Tibial nerve (tissue), 4 donors: ENCODE data around the gene S100PBP. TPM values are rescaled to one million over a fixed set of nuclear protein-coding genes. Genes with fewer than 3 reads are reported as not detected.

Source experiments
- DNase-seq, 2 donors: peaks; one replicate each; pipeline ENCODE4 v3.0.0-alpha.2; 2019; ENCODE audit warnings: low spot score in 2 of 2
- H3K27ac ChIP-seq, 4 donors: fragments of 200-600 bp; sonication (generic) in 3 of 4; one replicate each; pipeline ENCODE4 v1.5.1; 2017 to 2019; ENCODE audit warnings: mild to moderate bottlenecking in 1 of 4
- H3K27me3 ChIP-seq, 2 donors: fragments of 200-600 bp; sonication (generic) in 1 of 2; one replicate each; pipeline versions ENCODE4 v1.5.1 to v1.6.0; 2017 to 2019
- H3K36me3 ChIP-seq, 3 donors: fragments of 200-600 bp; sonication (generic); one replicate each; pipeline ENCODE4 v1.5.1; 2018 to 2019
- H3K4me1 ChIP-seq, 4 donors: fragments of 200-600 bp; sonication (generic) in 3 of 4; one replicate each; pipeline ENCODE4 v1.5.1; 2017 to 2019
- H3K4me3 ChIP-seq, 4 donors: fragments of 200-600 bp; sonication (generic) in 3 of 4; one replicate each; pipeline ENCODE4 v1.5.1; 2017 to 2019; ENCODE audit warnings: mild to moderate bottlenecking in 1 of 4, moderate library complexity in 1 of 4
- H3K9me3 ChIP-seq, 4 donors: fragments of 200-600 bp; sonication (generic) in 3 of 4; one replicate each; pipeline ENCODE4 v1.5.1; 2017 to 2019
- EP300 ChIP-seq, 2 donors: sonication (generic); formaldehyde crosslinking; IDR thresholded peaks; one replicate each; pipeline ENCODE4 v1.6.1; 2017; ENCODE audit warnings: antibody characterized with exemption in 2 of 2, mild to moderate bottlenecking in 1 of 2
- POLR2A ChIP-seq, 2 donors: fragments of 450-650 bp; IDR thresholded peaks; one replicate each; pipeline ENCODE4 v1.6.1; 2017; ENCODE audit warnings: antibody characterized with exemption in 2 of 2, mild to moderate bottlenecking in 2 of 2, moderate library complexity in 2 of 2
- WGBS, 2 donors: methylation state at CpG; one replicate each; pipeline ENCODE4 v1.1.5; 2018; 5-methylcytosine and 5-hydroxymethylcytosine counted together
- total RNA-seq, 4 donors: library from RNA; depleted of rRNA; stranded (reverse); fragments of >200 nt; gene quantifications; one replicate each; pipeline ENCODE4 v1.1.0, GENCODE V29; 2016
- TF ChIP-seq, protein P1 (sequence below), 5 experiments: fragments of 200-600 bp in 3 of 5; fragments of 450-650 bp in 2 of 5; sonication (generic) in 3 of 5; IDR thresholded peaks; one replicate each; pipeline ENCODE4 v1.5.1; 2016 to 2019; ENCODE audit warnings: antibody characterized with exemption in 5 of 5, mild to moderate bottlenecking in 3 of 5, moderate library complexity in 2 of 5

S100PBP gene
- total RNA-seq, 4 donors from 2014 or later: 24.0 to 55.5 (median 33.4) TPM

DNA sequence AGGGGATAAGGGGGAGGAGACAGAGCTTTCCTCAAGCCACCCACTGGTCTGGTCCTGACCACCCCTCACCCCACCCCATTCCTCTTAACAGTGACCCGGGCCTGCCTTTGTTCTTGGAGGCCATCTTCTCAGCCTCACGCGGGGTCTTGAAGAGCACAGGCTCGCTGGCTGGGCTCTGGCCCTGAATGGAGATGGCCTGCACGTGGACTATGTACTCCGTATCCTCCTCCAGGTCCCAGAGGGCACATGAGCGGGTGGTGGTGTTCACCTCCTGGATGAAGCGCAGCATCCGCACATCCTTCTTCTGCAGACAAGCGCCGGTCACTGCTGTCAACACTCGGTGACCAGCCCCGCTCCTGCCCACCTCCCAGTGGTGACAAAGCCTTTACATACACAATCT is 50.6 kb downstream of the S100PBP start:
- DNase-seq: no peak
- no peak overlapping the region for H3K27ac ChIP-seq

GRCh38 chr1:32868806-32869455 is 51.5 kb downstream of the S100PBP start:
- H3K27me3 ChIP-seq: peaks cover 0 to 25% of the 10 kb centered on the region in 2 donors
- H3K27ac ChIP-seq: no peak overlapping the region
- WGBS, 2 donors: 87 to 94% methylated on average over 9 of the region's 9 CpGs
- no peak overlapping the region for H3K4me3 ChIP-seq
- peaks cover 0 to 38% (median 0%) of the 10 kb centered on the region in 3 donors for H3K36me3 ChIP-seq
- no peak for DNase-seq
- H3K4me1 ChIP-seq: peaks cover 0 to 28% (median 9%) of the 10 kb centered on the region in 4 donors
- H3K9me3 ChIP-seq: no peaks in the 10 kb centered on the region
- TF ChIP-seq, protein P1, sequence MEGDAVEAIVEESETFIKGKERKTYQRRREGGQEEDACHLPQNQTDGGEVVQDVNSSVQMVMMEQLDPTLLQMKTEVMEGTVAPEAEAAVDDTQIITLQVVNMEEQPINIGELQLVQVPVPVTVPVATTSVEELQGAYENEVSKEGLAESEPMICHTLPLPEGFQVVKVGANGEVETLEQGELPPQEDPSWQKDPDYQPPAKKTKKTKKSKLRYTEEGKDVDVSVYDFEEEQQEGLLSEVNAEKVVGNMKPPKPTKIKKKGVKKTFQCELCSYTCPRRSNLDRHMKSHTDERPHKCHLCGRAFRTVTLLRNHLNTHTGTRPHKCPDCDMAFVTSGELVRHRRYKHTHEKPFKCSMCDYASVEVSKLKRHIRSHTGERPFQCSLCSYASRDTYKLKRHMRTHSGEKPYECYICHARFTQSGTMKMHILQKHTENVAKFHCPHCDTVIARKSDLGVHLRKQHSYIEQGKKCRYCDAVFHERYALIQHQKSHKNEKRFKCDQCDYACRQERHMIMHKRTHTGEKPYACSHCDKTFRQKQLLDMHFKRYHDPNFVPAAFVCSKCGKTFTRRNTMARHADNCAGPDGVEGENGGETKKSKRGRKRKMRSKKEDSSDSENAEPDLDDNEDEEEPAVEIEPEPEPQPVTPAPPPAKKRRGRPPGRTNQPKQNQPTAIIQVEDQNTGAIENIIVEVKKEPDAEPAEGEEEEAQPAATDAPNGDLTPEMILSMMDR (IDR thresholded peaks at IDR 0.05): no peak
- TF ChIP-seq EP300 (IDR thresholded peaks at IDR 0.05): no peak
- no peak for TF ChIP-seq POLR2A (IDR thresholded peaks at IDR 0.05)

More for the DNA sequence above, 50.6 kb downstream of the S100PBP start:
- Histone ChIP-seq H3K9me3 (no peaks in the 10 kb centered on the region), H3K4me3 (no peak overlapping the region), H3K4me1 (peaks cover 0 to 28% (median 9%) of the 10 kb centered on the region in 4 donors), H3K27me3 (peaks cover 0 to 25% of the 10 kb centered on the region in 2 donors), H3K36me3 (peaks cover 0 to 46% (median 0%) of the 10 kb centered on the region in 3 donors)
- 87% methylated on average over 10 to 13 of the region's 13 CpGs for WGBS, 2 donors
- TF ChIP-seq, protein P1 (IDR thresholded peaks at IDR 0.05): no peak
- TF ChIP-seq EP300 (IDR thresholded peaks at IDR 0.05): no peak
- no peak for TF ChIP-seq POLR2A (IDR thresholded peaks at IDR 0.05)

DNA sequence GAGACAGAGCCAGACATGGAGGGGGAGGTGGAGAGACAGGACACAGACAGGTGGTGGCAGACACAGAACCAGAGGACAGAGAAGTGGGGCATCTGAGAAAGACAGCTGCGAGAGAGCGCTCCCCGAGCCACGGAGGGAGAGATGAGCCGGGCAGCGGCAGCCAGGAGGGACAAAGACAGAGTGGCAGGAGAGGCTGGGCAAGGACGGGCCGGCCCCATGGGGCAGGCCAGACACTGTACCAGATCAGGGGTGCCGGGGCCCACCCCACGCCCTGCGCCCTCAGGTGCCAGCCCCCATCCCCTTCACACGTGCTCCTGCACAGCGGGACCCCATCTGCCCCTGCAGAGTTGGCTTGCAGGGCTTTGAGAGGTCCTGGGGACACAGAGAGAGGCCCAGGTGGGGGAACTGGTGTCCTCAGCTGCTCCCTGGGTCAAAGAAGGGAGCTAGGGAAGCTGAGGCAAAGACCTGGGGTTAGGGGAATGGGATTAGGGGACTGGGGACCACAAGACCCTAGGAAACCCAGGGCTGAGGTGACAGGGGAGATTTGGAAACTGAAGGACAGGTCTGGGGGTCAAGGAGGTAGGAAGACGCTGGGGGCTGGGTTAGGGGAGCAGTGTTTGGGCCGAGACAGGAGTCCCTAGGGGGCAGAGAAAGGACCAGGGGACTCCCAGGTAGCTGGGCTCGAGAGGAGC is 52.6 kb downstream of the S100PBP start:
- Histone ChIP-seq H3K36me3 (peaks cover 0 to 27% (median 0%) of the 10 kb centered on the region in 3 donors), H3K4me3 (peak overlapping the region in 1 of 4 donors; percentile 52), H3K4me1 (peaks cover 0 to 28% (median 9%) of the 10 kb centered on the region in 4 donors), H3K9me3 (no peaks in the 10 kb centered on the region), H3K27ac (no peak overlapping the region), H3K27me3 (peaks cover 0 to 25% of the 10 kb centered on the region in 2 donors)
- DNase-seq: no peak
- TF ChIP-seq, protein P1 (IDR thresholded peaks at IDR 0.05): no peak
- TF ChIP-seq EP300 (IDR thresholded peaks at IDR 0.05) (no peak), POLR2A (IDR thresholded peaks at IDR 0.05) (no peak)
- 61 to 67% methylated on average over 13 to 16 of the region's 16 CpGs for WGBS, 2 donors

GRCh38 chr1:32870615-32871363 is 53.3 kb downstream of the S100PBP start, which contains the start of gene FNDC5:
Gene FNDC5 (minus strand): TSS chr1:32870912.
- H3K4me3 ChIP-seq: peak within 1 kb of the TSS; percentile 14 to 52 (median 29)
- H3K27me3 ChIP-seq: peaks cover 0 to 25% of the 10 kb centered on the region in 2 donors
- no peak within 1 kb of the TSS for H3K27ac ChIP-seq
- 2% methylated on average over 29 to 44 of the region's 99 CpGs for WGBS, 2 donors
- peaks cover 0 to 24% (median 0%) of the 10 kb centered on the region in 3 donors for H3K36me3 ChIP-seq
- H3K4me1 ChIP-seq: peaks cover 0 to 28% (median 9%) of the 10 kb centered on the region in 4 donors
- DNase-seq: no peak
- TF ChIP-seq EP300 (IDR thresholded peaks at IDR 0.05) (no peak), POLR2A (IDR thresholded peaks at IDR 0.05) (no peak)
- TF ChIP-seq, protein P1 (IDR thresholded peaks at IDR 0.05): no peak
- H3K9me3 ChIP-seq: no peaks in the 10 kb centered on the region
